Cardiac fibroblast (primary cell): ENCODE results near the gene TSEN2.
"Not testable (repeated sequence)": the region's sequence is repeated elsewhere in the genome, so short reads cannot be mapped to it uniquely, and the experiment has no call there.

Experiments
- DNase-seq, 2 donors: peaks; one replicate each; pipeline versions ENCODE4 v3.0.0 to v3.0.0-alpha.2; 2010; ENCODE audit warnings: low read depth in 2 of 2
- H3K4me3 ChIP-seq, 2 donors: replicated peaks in 1 of 2; 1 replicate in 1 of 2; 2 replicates in 1 of 2; pipeline ENCODE4 v1.5.1; 2011; ENCODE audit warnings: low read depth in 2 of 2, low read length in 2 of 2, mild to moderate bottlenecking in 2 of 2, moderate library complexity in 1 of 2
- TF ChIP-seq, protein P1 (sequence below): IDR thresholded peaks from one replicate; pipeline ENCODE4 v1.5.1; 2011; ENCODE audit warnings: low read depth, mild to moderate bottlenecking, low read length, inconsistent platforms

TSEN2 gene

GRCh38 chr3:12465836-12466225 is 18.4 kb upstream of the TSEN2 start:
- TF ChIP-seq, protein P1, sequence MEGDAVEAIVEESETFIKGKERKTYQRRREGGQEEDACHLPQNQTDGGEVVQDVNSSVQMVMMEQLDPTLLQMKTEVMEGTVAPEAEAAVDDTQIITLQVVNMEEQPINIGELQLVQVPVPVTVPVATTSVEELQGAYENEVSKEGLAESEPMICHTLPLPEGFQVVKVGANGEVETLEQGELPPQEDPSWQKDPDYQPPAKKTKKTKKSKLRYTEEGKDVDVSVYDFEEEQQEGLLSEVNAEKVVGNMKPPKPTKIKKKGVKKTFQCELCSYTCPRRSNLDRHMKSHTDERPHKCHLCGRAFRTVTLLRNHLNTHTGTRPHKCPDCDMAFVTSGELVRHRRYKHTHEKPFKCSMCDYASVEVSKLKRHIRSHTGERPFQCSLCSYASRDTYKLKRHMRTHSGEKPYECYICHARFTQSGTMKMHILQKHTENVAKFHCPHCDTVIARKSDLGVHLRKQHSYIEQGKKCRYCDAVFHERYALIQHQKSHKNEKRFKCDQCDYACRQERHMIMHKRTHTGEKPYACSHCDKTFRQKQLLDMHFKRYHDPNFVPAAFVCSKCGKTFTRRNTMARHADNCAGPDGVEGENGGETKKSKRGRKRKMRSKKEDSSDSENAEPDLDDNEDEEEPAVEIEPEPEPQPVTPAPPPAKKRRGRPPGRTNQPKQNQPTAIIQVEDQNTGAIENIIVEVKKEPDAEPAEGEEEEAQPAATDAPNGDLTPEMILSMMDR, result no peak
- H3K4me3 ChIP-seq, result no peak overlapping the region
- no peak for DNase-seq

DNA sequence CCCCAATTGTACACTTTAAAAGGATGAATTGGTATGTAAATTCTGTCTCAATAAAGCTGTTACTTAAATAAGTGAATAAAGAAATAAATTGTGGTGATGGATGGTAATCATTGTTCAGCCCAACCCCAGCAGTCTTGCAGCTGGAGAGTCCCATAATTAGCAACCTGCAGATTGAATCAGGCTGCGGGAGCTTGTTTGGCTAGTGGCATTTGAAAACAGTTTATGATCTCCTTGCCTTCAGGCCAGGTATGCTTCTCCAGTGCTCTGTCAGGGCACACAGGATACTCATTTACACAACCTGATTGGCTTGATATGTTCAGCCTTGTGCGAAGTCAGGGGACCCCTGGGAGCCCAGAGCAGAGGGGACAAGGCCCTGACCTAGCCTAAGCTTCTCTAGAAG is 16.5 kb upstream of the TSEN2 start:
- no peak overlapping the region for H3K4me3 ChIP-seq
- no peak for DNase-seq
- TF ChIP-seq, protein P1, result no peak

- DNase-seq, result no peak
- TF ChIP-seq, protein P1, result no peak
Measured at GRCh38 chr3:12468276-12468675, 16.0 kb upstream of the TSEN2 start.

DNA sequence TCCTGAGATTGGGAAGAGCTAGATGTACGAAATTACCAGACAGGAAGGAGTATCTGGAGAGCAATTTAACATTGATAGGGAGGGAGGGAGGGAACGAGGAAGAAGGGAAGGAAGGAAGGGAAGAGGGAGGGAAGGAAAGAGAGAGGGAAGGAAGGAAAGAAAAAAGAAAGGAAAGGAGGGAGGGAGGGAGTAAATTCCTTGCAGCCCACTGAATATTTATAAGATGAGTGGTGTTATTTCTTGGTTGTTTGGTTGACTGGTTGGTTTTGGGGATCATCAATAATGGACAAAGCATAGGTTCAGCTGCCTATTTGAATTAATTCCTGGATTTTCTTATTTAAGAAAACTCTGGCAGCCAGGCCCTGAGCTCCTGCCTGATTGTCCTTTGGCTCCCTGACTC is 15.5 kb upstream of the TSEN2 start:
- no peak overlapping the region for H3K4me3 ChIP-seq
- TF ChIP-seq, protein P1, result no peak
- DNase-seq, result no peak

More at GRCh38 chr3:12468276-12468675, 16.0 kb upstream of the TSEN2 start:
- no peak overlapping the region for H3K4me3 ChIP-seq

DNA sequence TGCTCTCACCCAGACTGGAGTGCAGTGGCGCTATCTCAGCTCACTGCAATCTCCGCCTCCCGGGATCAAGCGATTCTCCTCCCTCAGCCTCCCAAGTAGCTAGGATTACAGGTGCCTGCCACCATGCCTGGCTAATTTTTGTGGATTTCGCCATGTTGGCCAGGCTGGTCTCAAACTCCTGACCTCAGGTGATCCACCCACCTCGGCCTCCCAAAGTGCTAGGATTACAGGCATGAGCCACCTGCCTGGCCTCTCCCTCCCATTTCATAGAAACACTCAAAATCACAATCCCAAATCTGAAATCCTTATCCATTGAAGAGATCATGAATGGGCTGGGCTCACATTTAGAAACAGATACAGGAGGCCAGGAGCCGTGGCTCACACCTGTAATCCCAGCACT is 15.1 kb upstream of the TSEN2 start:
- DNase-seq, result not testable (repeated sequence)

GRCh38 chr3:12470111-12470510 is 14.2 kb upstream of the TSEN2 start:
- TF ChIP-seq, protein P1, result no peak
- no peak overlapping the region for H3K4me3 ChIP-seq
- peak in 1 of 2 donors; percentile 48 for DNase-seq

More for the DNA sequence above, 15.1 kb upstream of the TSEN2 start:
- H3K4me3 ChIP-seq, result not testable (repeated sequence)

- DNase-seq, result no peak
- TF ChIP-seq, protein P1, result no peak
- no peak overlapping the region for H3K4me3 ChIP-seq
Measured at GRCh38 chr3:12470680-12471079, 13.6 kb upstream of the TSEN2 start.
